ENCODE data around the gene CAMK1G.

CAMK1G gene

DNA sequence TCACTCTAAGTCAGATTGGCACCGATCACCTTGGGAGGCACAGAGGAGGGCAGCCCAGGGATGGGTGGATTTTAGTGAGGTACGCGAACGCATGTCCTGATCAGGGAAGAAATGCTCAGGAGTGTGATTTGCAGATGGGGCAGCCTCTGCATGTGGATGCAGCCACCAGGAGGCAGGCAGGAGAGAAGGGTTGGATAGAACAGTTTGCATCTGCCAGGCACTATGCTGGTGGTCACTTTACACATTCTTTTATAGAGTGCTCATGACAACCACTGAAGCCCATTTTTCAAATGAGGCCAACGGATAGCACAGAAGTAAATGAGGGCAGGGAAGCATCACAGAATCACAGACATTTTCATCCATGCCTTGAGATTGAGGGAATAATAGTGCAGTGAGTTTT is 63.0 kb downstream of the CAMK1G start:
- Histone ChIP-seq H3K27me3 (ENCODE audit: insufficient read depth, poor library complexity, severe bottlenecking) (no peaks in the 10 kb centered on the region), H3K27ac (replicated peaks) (no peak overlapping the region)
- DNase-seq (ENCODE audit: low read depth in 1 of 2, low spot score in 1 of 2), result no peak

DNA sequence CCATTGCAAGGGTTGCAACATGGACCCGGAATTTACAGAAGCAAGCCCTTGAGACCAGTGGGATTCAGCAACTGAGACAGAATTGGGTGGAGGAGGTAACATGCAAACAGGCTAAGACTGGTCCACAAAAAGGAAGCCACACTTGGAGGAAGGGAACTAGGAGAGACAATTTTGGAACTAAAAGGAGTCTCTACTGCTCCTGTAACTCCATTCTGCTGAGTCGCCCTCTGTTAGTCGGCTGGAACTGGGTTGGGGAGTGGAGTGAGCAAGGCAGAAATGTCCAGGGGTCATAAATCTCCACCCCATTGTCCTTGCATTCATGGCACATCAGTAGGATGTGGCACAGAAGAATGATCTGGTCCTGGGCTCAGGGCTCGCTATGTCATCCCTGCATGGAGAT is 63.6 kb downstream of the CAMK1G start:
- H3K27ac ChIP-seq (replicated peaks), result no peak overlapping the region
- TF ChIP-seq, protein P1, sequence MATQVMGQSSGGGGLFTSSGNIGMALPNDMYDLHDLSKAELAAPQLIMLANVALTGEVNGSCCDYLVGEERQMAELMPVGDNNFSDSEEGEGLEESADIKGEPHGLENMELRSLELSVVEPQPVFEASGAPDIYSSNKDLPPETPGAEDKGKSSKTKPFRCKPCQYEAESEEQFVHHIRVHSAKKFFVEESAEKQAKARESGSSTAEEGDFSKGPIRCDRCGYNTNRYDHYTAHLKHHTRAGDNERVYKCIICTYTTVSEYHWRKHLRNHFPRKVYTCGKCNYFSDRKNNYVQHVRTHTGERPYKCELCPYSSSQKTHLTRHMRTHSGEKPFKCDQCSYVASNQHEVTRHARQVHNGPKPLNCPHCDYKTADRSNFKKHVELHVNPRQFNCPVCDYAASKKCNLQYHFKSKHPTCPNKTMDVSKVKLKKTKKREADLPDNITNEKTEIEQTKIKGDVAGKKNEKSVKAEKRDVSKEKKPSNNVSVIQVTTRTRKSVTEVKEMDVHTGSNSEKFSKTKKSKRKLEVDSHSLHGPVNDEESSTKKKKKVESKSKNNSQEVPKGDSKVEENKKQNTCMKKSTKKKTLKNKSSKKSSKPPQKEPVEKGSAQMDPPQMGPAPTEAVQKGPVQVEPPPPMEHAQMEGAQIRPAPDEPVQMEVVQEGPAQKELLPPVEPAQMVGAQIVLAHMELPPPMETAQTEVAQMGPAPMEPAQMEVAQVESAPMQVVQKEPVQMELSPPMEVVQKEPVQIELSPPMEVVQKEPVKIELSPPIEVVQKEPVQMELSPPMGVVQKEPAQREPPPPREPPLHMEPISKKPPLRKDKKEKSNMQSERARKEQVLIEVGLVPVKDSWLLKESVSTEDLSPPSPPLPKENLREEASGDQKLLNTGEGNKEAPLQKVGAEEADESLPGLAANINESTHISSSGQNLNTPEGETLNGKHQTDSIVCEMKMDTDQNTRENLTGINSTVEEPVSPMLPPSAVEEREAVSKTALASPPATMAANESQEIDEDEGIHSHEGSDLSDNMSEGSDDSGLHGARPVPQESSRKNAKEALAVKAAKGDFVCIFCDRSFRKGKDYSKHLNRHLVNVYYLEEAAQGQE (IDR thresholded peaks at IDR 0.05; ENCODE audit: insufficient replicate concordance, low read depth), result no peak
- TF ChIP-seq SPI1 (IDR thresholded peaks at IDR 0.05; ENCODE audit: borderline replicate concordance, low read depth), result no peak
- TF ChIP-seq, protein P2, sequence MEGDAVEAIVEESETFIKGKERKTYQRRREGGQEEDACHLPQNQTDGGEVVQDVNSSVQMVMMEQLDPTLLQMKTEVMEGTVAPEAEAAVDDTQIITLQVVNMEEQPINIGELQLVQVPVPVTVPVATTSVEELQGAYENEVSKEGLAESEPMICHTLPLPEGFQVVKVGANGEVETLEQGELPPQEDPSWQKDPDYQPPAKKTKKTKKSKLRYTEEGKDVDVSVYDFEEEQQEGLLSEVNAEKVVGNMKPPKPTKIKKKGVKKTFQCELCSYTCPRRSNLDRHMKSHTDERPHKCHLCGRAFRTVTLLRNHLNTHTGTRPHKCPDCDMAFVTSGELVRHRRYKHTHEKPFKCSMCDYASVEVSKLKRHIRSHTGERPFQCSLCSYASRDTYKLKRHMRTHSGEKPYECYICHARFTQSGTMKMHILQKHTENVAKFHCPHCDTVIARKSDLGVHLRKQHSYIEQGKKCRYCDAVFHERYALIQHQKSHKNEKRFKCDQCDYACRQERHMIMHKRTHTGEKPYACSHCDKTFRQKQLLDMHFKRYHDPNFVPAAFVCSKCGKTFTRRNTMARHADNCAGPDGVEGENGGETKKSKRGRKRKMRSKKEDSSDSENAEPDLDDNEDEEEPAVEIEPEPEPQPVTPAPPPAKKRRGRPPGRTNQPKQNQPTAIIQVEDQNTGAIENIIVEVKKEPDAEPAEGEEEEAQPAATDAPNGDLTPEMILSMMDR (IDR thresholded peaks at IDR 0.05; ENCODE audit: insufficient read depth, low read length), result no peak
- H3K27me3 ChIP-seq (ENCODE audit: insufficient read depth, poor library complexity, severe bottlenecking), result no peaks in the 10 kb centered on the region
- no peak overlapping the region for H3K4me3 ChIP-seq (replicated peaks; ENCODE audit: insufficient read depth, low read length)
- no peak for DNase-seq (ENCODE audit: low read depth in 1 of 2, low spot score in 1 of 2)

More for the DNA sequence above, 63.0 kb downstream of the CAMK1G start:
- TF ChIP-seq SPI1 (IDR thresholded peaks at IDR 0.05; ENCODE audit: borderline replicate concordance, low read depth) (no peak), POLR2AphosphoS5 (IDR thresholded peaks at IDR 0.05; ENCODE audit: low read depth) (no peak), GABPA (IDR thresholded peaks at IDR 0.05; ENCODE audit: low read depth) (no peak)
- TF ChIP-seq, protein P2 (IDR thresholded peaks at IDR 0.05; ENCODE audit: insufficient read depth, low read length), result no peak
- TF ChIP-seq, protein P1 (IDR thresholded peaks at IDR 0.05; ENCODE audit: insufficient replicate concordance, low read depth), result no peak
- H3K4me3 ChIP-seq (replicated peaks; ENCODE audit: insufficient read depth, low read length), result no peak overlapping the region

DNA sequence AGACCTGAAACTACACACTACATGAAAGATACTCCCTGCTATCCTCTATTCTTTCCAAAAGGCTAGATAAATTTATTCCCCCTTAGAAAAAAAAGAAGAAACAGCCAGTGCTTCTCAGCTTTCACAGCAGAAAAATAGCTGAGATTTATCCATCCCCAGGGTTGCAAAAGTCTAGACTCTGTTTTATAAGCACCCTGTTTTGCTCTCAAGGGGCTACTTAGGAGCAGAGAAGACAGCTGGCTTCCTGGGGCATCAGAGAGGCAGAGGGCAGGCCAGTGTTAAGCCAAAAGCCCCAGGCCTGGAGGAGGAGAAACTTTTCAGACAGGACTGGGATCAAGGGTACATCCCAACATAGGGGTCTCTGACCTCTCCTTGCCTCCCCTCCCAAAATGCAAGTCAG is 64.8 kb downstream of the CAMK1G start:
- TF ChIP-seq, protein P2 (IDR thresholded peaks at IDR 0.05; ENCODE audit: insufficient read depth, low read length), result no peak
- TF ChIP-seq, protein P1 (IDR thresholded peaks at IDR 0.05; ENCODE audit: insufficient replicate concordance, low read depth), result no peak
- TF ChIP-seq GABPA (IDR thresholded peaks at IDR 0.05; ENCODE audit: low read depth) (no peak), POLR2AphosphoS5 (IDR thresholded peaks at IDR 0.05; ENCODE audit: low read depth) (no peak), SPI1 (IDR thresholded peaks at IDR 0.05; ENCODE audit: borderline replicate concordance, low read depth) (no peak)
- no peak overlapping the region for H3K27ac ChIP-seq (replicated peaks)
- H3K4me3 ChIP-seq (replicated peaks; ENCODE audit: insufficient read depth, low read length), result no peak overlapping the region
- H3K27me3 ChIP-seq (ENCODE audit: insufficient read depth, poor library complexity, severe bottlenecking), result no peaks in the 10 kb centered on the region
- DNase-seq (ENCODE audit: low read depth in 1 of 2, low spot score in 1 of 2), result no peak

Measured in HL-60 (cell line).